Measurements from ENCODE around the gene SMKR1. TPM values are rescaled to one million over a fixed set of nuclear protein-coding genes. Genes with fewer than 3 reads are reported as not detected.
A peak's percentile ranks its signal among the peaks of the same experiment; 100 is the strongest.

The SMKR1 gene
- polyA plus RNA-seq, 1 donor (not counting 4 experiments of a cell fraction or from before 2014, with no cell fraction given) = 0.76 TPM

DNA sequence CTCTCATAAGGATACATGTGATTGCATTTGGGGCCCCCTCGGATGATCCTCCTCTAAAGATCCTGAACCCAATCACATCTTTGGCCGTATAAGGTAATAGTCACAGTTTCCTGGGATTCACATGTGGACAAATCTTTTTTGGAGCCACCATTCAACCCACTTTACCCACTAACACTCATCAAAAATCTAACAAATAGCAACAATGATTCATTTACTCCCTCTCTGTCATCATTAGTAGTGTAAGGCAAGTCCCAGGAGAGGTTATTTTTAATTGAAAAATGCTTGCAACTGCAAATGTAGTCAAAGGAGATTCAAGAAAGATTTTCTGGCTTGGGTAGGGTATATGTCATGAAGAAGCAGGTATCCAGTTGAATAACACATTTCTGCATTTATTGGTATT lies 9.9 kb upstream of the SMKR1 start:
- Histone ChIP-seq H3K4me2 (ENCODE audit: control insufficient read depth, extremely low read depth, insufficient read depth, low read depth, low read length) (no peak overlapping the region), H3K9ac (ENCODE audit: control insufficient read depth, extremely low read depth, insufficient read depth, low read length) (no peak overlapping the region), H4K20me1 (ENCODE audit: control insufficient read depth, extremely low read depth, insufficient read depth, low read length) (no peaks in the 10 kb centered on the region), H3K36me3 (ENCODE audit: control insufficient read depth in 2 of 2, extremely low read depth in 1 of 2, insufficient read depth in 2 of 2, low read length in 2 of 2) (no peaks in the 10 kb centered on the region), H3K4me1 (ENCODE audit: control insufficient read depth, extremely low read depth, insufficient read depth, low read length) (no peaks in the 10 kb centered on the region), H3K79me2 (ENCODE audit: control insufficient read depth, insufficient read depth, low read length) (no peaks in the 10 kb centered on the region), H3K4me3 (ENCODE audit: control insufficient read depth in 2 of 3, extremely low read depth in 1 of 3, insufficient read depth in 2 of 3, low read depth in 1 of 3, low read length in 3 of 3) (no peak overlapping the region), H3K27me3 (ENCODE audit: control insufficient read depth, extremely low read depth, insufficient read depth, low read length) (no peaks in the 10 kb centered on the region), H3K27ac (ENCODE audit: control insufficient read depth, insufficient read depth, low read length) (no peak overlapping the region), H3K9me3 (ENCODE audit: control insufficient read depth, low read depth, low read length) (no peaks in the 10 kb centered on the region), H3K9me1 (ENCODE audit: control insufficient read depth, extremely low read depth, insufficient read depth, low read length) (no peaks in the 10 kb centered on the region), H2AFZ (ENCODE audit: control insufficient read depth, low read length) (no peak overlapping the region)
- dilution Hi-C loops (cut with MboI; ENCODE audit: extremely low pct_ligation_motif_present, low sequenced_read_pairs) = no loop called here
- FAIRE-seq (no peak), DNase-seq (ENCODE audit: low read depth, low spot score) (no peak)
- no peak for TF ChIP-seq EZH2 (IDR thresholded peaks at IDR 0.05; ENCODE audit: low read length)

DNA sequence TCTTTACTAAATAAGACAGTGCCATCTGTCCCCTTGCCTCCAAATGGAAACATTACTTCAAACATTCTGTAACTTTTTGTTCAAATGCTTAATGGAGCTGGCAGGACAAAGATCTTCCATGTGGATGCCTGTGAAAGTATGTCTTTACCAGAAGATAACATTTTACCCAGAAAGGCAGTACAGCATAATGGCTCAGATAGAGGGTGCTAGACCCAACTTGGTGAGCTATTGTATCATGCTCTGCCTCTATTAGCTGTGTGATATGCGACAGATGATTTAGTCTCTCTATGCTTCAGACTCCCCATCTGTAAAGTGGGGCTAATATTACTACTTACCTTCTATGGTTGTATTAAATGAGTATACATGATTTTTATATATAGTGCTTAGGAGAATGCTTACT lies 8.8 kb upstream of the SMKR1 start:
- no peaks in the 10 kb centered on the region for H3K9me3 ChIP-seq (ENCODE audit: control insufficient read depth, low read depth, low read length)
- H3K4me1 ChIP-seq (ENCODE audit: control insufficient read depth, extremely low read depth, insufficient read depth, low read length) = no peaks in the 10 kb centered on the region
- dilution Hi-C loops (cut with MboI; ENCODE audit: extremely low pct_ligation_motif_present, low sequenced_read_pairs) = no loop called here
- no peaks in the 10 kb centered on the region for H4K20me1 ChIP-seq (ENCODE audit: control insufficient read depth, extremely low read depth, insufficient read depth, low read length)
- no peak overlapping the region for H3K4me2 ChIP-seq (ENCODE audit: control insufficient read depth, extremely low read depth, insufficient read depth, low read depth, low read length)
- no peaks in the 10 kb centered on the region for H3K9me1 ChIP-seq (ENCODE audit: control insufficient read depth, extremely low read depth, insufficient read depth, low read length)
- H3K27me3 ChIP-seq (ENCODE audit: control insufficient read depth, extremely low read depth, insufficient read depth, low read length) = no peaks in the 10 kb centered on the region
- FAIRE-seq = no peak
- DNase-seq (ENCODE audit: low read depth, low spot score) = no peak
- H3K9ac ChIP-seq (ENCODE audit: control insufficient read depth, extremely low read depth, insufficient read depth, low read length) = no peak overlapping the region
- TF ChIP-seq EZH2 (IDR thresholded peaks at IDR 0.05; ENCODE audit: low read length) = no peak
- TF ChIP-seq, protein P1, sequence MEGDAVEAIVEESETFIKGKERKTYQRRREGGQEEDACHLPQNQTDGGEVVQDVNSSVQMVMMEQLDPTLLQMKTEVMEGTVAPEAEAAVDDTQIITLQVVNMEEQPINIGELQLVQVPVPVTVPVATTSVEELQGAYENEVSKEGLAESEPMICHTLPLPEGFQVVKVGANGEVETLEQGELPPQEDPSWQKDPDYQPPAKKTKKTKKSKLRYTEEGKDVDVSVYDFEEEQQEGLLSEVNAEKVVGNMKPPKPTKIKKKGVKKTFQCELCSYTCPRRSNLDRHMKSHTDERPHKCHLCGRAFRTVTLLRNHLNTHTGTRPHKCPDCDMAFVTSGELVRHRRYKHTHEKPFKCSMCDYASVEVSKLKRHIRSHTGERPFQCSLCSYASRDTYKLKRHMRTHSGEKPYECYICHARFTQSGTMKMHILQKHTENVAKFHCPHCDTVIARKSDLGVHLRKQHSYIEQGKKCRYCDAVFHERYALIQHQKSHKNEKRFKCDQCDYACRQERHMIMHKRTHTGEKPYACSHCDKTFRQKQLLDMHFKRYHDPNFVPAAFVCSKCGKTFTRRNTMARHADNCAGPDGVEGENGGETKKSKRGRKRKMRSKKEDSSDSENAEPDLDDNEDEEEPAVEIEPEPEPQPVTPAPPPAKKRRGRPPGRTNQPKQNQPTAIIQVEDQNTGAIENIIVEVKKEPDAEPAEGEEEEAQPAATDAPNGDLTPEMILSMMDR (optimal IDR thresholded peaks at IDR 0.05 in 1 of 3, IDR thresholded peaks at IDR 0.05 in 1 of 3, conservative IDR thresholded peaks at IDR 0.05 in 1 of 3; ENCODE audit: extremely low read depth in 1 of 3, insufficient read depth in 2 of 3, low read length in 3 of 3) = peak in 2 of 3 experiments; percentile 18 to 25
- H2AFZ ChIP-seq (ENCODE audit: control insufficient read depth, low read length) = no peak overlapping the region
- no peak overlapping the region for H3K4me3 ChIP-seq (ENCODE audit: control insufficient read depth in 2 of 3, extremely low read depth in 1 of 3, insufficient read depth in 2 of 3, low read depth in 1 of 3, low read length in 3 of 3)
- no peak overlapping the region for H3K27ac ChIP-seq (ENCODE audit: control insufficient read depth, insufficient read depth, low read length)
- no peaks in the 10 kb centered on the region for H3K79me2 ChIP-seq (ENCODE audit: control insufficient read depth, insufficient read depth, low read length)
- H3K36me3 ChIP-seq (ENCODE audit: control insufficient read depth in 2 of 2, extremely low read depth in 1 of 2, insufficient read depth in 2 of 2, low read length in 2 of 2) = no peaks in the 10 kb centered on the region

DNA sequence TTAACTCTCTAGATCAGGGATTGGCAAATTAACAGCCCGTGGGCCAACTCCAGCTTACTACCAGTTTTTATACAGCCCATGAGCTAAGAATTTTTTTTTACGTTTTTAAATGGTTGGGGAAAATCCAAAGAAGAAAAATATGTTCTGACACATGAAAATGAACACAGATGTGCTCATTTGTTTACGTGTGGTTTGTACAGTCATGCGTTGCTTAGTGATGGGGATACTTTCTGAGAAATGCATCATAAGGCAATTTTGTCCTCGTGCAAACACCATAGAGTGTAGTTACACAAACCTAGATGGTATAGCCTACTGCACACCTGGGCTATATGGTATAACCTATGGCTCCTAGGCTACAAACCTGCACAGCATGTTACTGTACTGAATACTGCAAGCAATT lies 8.3 kb upstream of the SMKR1 start:
- no peak overlapping the region for H3K9ac ChIP-seq (ENCODE audit: control insufficient read depth, extremely low read depth, insufficient read depth, low read length)
- DNase-seq (ENCODE audit: low read depth, low spot score) = peak; percentile 11
- no peaks in the 10 kb centered on the region for H3K36me3 ChIP-seq (ENCODE audit: control insufficient read depth in 2 of 2, extremely low read depth in 1 of 2, insufficient read depth in 2 of 2, low read length in 2 of 2)
- no peaks in the 10 kb centered on the region for H3K9me1 ChIP-seq (ENCODE audit: control insufficient read depth, extremely low read depth, insufficient read depth, low read length)
- TF ChIP-seq, protein P1 (optimal IDR thresholded peaks at IDR 0.05 in 1 of 3, IDR thresholded peaks at IDR 0.05 in 1 of 3, conservative IDR thresholded peaks at IDR 0.05 in 1 of 3; ENCODE audit: extremely low read depth in 1 of 3, insufficient read depth in 2 of 3, low read length in 3 of 3) = no peak
- H3K4me3 ChIP-seq (ENCODE audit: control insufficient read depth in 2 of 3, extremely low read depth in 1 of 3, insufficient read depth in 2 of 3, low read depth in 1 of 3, low read length in 3 of 3) = no peak overlapping the region
- no peak for FAIRE-seq
- H3K27ac ChIP-seq (ENCODE audit: control insufficient read depth, insufficient read depth, low read length) = no peak overlapping the region
- no peak overlapping the region for H2AFZ ChIP-seq (ENCODE audit: control insufficient read depth, low read length)
- no peaks in the 10 kb centered on the region for H3K27me3 ChIP-seq (ENCODE audit: control insufficient read depth, extremely low read depth, insufficient read depth, low read length)
- no peaks in the 10 kb centered on the region for H3K4me1 ChIP-seq (ENCODE audit: control insufficient read depth, extremely low read depth, insufficient read depth, low read length)
- dilution Hi-C loops (cut with MboI; ENCODE audit: extremely low pct_ligation_motif_present, low sequenced_read_pairs) = no loop called here
- H3K9me3 ChIP-seq (ENCODE audit: control insufficient read depth, low read depth, low read length) = no peaks in the 10 kb centered on the region
- no peaks in the 10 kb centered on the region for H4K20me1 ChIP-seq (ENCODE audit: control insufficient read depth, extremely low read depth, insufficient read depth, low read length)
- no peak overlapping the region for H3K4me2 ChIP-seq (ENCODE audit: control insufficient read depth, extremely low read depth, insufficient read depth, low read depth, low read length)
- no peaks in the 10 kb centered on the region for H3K79me2 ChIP-seq (ENCODE audit: control insufficient read depth, insufficient read depth, low read length)

Measured in keratinocyte (primary cell).